Coronary artery (tissue), 2 donors: Measurements from ENCODE around the gene MAGEA4.

Experiments used
- DNase-seq: peaks from one replicate; pipeline ENCODE4 v3.0.0-alpha.2; 2017; ENCODE audit warnings: low spot score
- H3K27ac ChIP-seq, 2 donors: fragments of 200-600 bp; sonication (generic); one replicate each; pipeline ENCODE4 v1.5.1; 2016 to 2019
- H3K4me3 ChIP-seq: fragments of 200-600 bp; sonication (generic); 2 replicates; pipeline ENCODE4 v1.5.1; 2016; ENCODE audit warnings: mild to moderate bottlenecking, moderate library complexity
- CTCF ChIP-seq: fragments of 200-600 bp; sonication (generic); IDR thresholded peaks from one replicate; pipeline ENCODE4 v1.5.1; 2019; ENCODE audit warnings: antibody characterized with exemption

MAGEA4 gene

DNA sequence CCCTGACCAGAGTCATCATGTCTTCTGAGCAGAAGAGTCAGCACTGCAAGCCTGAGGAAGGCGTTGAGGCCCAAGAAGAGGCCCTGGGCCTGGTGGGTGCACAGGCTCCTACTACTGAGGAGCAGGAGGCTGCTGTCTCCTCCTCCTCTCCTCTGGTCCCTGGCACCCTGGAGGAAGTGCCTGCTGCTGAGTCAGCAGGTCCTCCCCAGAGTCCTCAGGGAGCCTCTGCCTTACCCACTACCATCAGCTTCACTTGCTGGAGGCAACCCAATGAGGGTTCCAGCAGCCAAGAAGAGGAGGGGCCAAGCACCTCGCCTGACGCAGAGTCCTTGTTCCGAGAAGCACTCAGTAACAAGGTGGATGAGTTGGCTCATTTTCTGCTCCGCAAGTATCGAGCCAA is 11.0 kb downstream of the MAGEA4 start:
- no peak for DNase-seq
- no peak overlapping the region for H3K4me3 ChIP-seq
- no peak overlapping the region for H3K27ac ChIP-seq
- TF ChIP-seq CTCF = no peak

GRCh38 chrX:151929126-151929525 is 16.4 kb downstream of the MAGEA4 start:
- TF ChIP-seq CTCF = no peak
- no peak for DNase-seq
- Histone ChIP-seq H3K27ac (no peak overlapping the region), H3K4me3 (no peak overlapping the region)

DNA sequence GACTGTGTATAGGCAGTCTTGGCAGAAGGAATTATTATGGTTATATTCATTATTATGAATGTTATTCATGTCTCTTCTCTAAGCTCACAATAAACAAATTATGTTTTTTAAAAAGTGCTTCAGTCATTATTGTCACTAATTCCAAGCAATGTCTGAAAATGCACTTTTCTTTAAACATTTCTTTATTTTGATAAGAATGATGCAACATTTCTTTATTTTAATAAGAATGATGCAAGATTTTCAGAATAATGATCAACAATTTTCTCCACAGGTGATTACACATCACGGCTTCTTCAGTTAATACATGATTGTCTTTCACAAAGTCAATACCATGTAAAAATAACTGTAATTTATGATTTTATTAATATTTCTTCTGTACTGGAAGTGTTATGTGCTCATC is 22.7 kb downstream of the MAGEA4 start:
- H3K4me3 ChIP-seq = no peak overlapping the region
- no peak for TF ChIP-seq CTCF
- no peak for DNase-seq
- H3K27ac ChIP-seq = no peak overlapping the region

GRCh38 chrX:151938172-151938571 is 25.5 kb downstream of the MAGEA4 start:
- no peak overlapping the region for H3K4me3 ChIP-seq
- no peak for DNase-seq
- no peak for TF ChIP-seq CTCF
- no peak overlapping the region for H3K27ac ChIP-seq

DNA sequence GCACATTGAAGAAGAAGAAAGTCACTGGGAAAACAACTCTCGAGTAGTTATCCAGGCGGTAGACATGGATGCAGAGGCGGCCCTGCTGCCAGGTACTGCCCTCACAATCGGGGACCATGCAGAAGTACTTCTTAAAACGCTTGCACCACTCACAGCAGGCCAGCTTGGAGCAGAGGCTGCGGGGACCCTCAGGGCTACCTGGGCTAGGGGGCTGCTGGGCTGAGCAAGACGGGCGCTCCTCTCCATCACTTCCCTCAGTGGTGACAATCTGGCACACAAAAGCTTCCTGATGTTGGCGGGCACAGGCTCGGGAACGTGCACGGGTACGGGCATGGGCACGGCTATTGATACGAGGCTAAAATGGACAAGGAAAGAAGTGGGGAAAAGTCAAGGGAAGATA is 42.0 kb downstream of the MAGEA4 start:
- DNase-seq = peak; percentile 38
- Histone ChIP-seq H3K27ac (no peak overlapping the region), H3K4me3 (no peak overlapping the region)
- no peak for TF ChIP-seq CTCF

GRCh38 chrX:151958101-151958500 is 45.4 kb downstream of the MAGEA4 start:
- H3K27ac ChIP-seq = no peak overlapping the region
- H3K4me3 ChIP-seq = no peak overlapping the region
- no peak for TF ChIP-seq CTCF
- no peak for DNase-seq

DNA sequence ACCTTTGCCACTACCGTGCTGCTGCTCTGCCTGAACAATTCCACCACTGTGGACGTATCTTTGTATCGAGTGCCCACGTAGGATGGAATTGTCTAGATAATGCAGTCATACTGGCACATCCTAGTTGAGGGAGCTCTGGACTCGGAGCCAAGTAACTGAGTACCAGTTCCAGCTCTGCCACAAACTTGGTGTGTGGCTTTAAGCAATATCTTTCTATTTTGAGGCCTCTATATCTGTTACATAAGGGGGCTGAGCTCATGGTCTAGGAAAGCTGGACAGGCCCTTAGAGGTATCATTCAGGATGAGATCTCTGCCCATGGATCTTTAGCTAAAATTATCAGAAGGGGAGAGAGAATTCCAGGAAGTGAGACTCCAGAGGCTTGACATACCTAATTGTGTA is 49.3 kb downstream of the MAGEA4 start:
- Histone ChIP-seq H3K4me3 (no peak overlapping the region), H3K27ac (no peak overlapping the region)
- no peak for TF ChIP-seq CTCF
- no peak for DNase-seq
